Activated naive CD8-positive, alpha-beta T cell treated with anti-CD3 and anti-CD28 coated beads for 36 hours (primary cell): Measurements from ENCODE around the gene TPX2. TPM values are rescaled to one million over a fixed set of nuclear protein-coding genes. Genes with fewer than 3 reads are reported as not detected.
"Not testable (repeated sequence)": the region's sequence is repeated elsewhere in the genome, so short reads cannot be mapped to it uniquely, and the experiment has no call there.

Experiments
- DNase-seq: peaks from one replicate; pipeline ENCODE4 v3.0.0; 2021
- H3K27ac Mint-ChIP-seq: one replicate; pipeline ENCODE4 v1.8.0; 2022; ENCODE audit warnings: mild to moderate bottlenecking, moderate library complexity, mixed read lengths
- H3K27me3 Mint-ChIP-seq: one replicate; pipeline ENCODE4 v1.8.0; 2022; ENCODE audit warnings: mild to moderate bottlenecking, mixed read lengths
- H3K36me3 Mint-ChIP-seq: one replicate; pipeline ENCODE4 v1.8.0; 2021; ENCODE audit warnings: mild to moderate bottlenecking, mixed read lengths
- H3K4me1 Mint-ChIP-seq: one replicate; pipeline ENCODE4 v1.8.0; 2021; ENCODE audit warnings: mixed read lengths
- H3K4me3 Mint-ChIP-seq: one replicate; pipeline ENCODE4 v1.8.0; 2022; ENCODE audit warnings: mild to moderate bottlenecking, moderate library complexity, mixed read lengths
- H3K9me3 Mint-ChIP-seq: one replicate; pipeline ENCODE4 v1.8.0; 2022; ENCODE audit warnings: mixed read lengths
- total RNA-seq, 2 experiments: library from RNA; stranded (reverse); gene quantifications; one replicate each; pipeline ENCODE4 v1.2.3, GENCODE V29; 2021

TPX2 gene
- total RNA-seq, 2 experiments from 2014 or later, result 111 TPM

DNA sequence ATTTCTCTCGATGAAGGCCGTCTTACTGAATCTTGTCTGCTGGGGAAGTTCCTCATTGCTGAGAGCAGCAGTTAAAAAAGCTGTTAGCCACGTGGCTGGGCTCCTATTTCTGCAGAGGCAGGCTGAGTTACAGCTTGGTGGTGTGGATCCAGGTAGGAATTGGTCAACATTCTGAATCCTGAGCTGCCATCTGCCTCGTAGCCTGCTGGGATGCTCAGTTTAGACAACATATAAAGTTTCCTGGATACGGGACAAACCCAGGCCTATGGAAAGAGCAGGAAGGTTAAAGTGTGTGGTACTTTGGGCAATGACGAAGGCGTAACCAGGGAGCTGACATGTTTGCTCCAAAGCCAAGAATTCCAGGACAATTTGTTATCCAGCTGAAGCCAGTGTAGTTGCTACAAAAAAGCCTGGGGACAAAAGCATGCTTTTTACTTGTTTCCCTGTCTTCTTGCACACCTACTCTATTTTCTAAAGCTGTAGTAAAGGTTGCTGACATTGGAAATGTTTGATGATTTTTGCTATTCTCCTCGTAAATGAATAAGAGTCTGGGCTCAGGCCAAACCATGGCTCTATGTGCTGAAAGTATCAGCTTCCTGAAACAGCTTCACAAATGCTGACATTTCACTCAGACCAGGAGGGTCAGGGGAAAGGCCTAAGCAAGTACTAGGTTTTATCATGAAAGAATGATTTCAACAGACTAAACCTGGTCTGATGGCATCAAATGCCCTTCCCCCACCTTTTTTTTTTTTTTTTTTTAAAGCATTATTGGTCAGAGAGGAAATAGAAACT is 67.7 kb downstream of the TPX2 start:
- Mint-ChIP-seq H3K27me3 (no peaks in the 10 kb centered on the region), H3K27ac (no peak overlapping the region), H3K9me3 (no peaks in the 10 kb centered on the region), H3K36me3 (peaks cover 19% of the 10 kb centered on the region), H3K4me1 (peaks cover 3% of the 10 kb centered on the region), H3K4me3 (no peak overlapping the region)
- DNase-seq, result no peak

DNA sequence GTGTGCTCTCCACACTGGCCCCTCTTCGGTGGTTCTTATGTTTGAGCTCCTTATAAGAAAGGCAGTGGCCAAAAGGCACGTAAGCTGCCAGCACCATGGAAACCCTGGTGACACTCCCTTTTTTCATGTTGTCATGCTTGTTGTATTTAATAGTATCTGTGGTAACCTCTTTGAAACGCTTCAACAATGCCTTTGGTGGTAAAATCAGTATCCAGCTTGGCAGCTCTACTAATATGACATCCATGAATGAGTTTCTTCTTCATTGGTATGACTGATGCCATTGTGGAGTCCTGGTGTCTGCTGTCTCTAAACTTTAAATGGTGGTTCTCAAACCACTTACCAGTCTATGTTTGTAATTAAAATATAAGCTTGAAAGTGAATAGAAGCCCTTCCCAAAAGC is 69.4 kb downstream of the TPX2 start:
- no peaks in the 10 kb centered on the region for H3K9me3 Mint-ChIP-seq
- peaks cover 1% of the 10 kb centered on the region for H3K4me1 Mint-ChIP-seq
- H3K4me3 Mint-ChIP-seq, result no peak overlapping the region
- peaks cover 8% of the 10 kb centered on the region for H3K36me3 Mint-ChIP-seq
- no peak overlapping the region for H3K27ac Mint-ChIP-seq
- H3K27me3 Mint-ChIP-seq, result no peaks in the 10 kb centered on the region
- DNase-seq, result no peak

DNA sequence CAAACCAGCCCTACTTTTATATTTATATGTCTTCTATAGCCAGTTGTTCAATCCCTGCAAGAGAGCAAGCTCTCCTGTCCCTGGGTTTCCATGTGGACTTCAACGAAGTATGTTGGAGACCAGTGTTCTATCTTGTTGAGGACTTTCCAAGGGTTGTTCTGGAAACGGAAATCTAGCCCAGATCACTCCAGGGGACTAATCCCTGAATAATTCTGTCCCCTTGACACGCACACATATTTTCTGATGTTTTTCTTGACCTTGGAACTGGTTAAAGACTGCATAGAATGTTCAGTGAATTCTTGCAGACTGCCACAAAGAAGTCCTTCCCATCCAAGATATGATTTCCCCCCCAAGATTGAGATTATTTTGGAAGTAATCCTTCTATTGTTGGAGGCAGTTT is 70.6 kb downstream of the TPX2 start:
- no peak for DNase-seq
- H3K4me1 Mint-ChIP-seq, result no peaks in the 10 kb centered on the region
- H3K27ac Mint-ChIP-seq, result no peak overlapping the region
- H3K36me3 Mint-ChIP-seq, result peaks cover 6% of the 10 kb centered on the region
- no peaks in the 10 kb centered on the region for H3K27me3 Mint-ChIP-seq
- no peak overlapping the region for H3K4me3 Mint-ChIP-seq
- no peaks in the 10 kb centered on the region for H3K9me3 Mint-ChIP-seq

DNA sequence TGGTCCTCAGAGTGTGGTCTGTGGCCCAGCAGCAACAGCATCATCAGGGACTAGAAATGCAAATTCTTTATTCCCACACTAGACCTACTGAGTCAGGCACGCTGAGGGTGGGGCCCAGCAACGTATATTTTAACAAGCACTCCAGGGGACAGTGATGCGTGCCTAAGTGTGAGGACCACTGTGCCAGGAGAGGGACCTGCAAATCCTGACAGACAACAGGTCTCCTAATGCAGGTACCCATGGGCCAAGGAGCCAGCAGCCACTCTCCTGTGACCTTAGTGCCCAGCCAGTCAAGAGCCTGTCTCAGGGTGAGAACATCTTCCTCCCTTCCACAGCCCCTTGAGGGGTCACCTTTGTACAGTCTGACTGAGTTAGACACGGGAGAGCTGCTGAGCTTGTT is 72.1 kb downstream of the TPX2 start:
- Mint-ChIP-seq H3K4me3 (no peak overlapping the region), H3K27ac (no peak overlapping the region), H3K27me3 (no peaks in the 10 kb centered on the region), H3K9me3 (no peaks in the 10 kb centered on the region), H3K4me1 (no peaks in the 10 kb centered on the region), H3K36me3 (peaks cover 4% of the 10 kb centered on the region)
- DNase-seq, result no peak

DNA sequence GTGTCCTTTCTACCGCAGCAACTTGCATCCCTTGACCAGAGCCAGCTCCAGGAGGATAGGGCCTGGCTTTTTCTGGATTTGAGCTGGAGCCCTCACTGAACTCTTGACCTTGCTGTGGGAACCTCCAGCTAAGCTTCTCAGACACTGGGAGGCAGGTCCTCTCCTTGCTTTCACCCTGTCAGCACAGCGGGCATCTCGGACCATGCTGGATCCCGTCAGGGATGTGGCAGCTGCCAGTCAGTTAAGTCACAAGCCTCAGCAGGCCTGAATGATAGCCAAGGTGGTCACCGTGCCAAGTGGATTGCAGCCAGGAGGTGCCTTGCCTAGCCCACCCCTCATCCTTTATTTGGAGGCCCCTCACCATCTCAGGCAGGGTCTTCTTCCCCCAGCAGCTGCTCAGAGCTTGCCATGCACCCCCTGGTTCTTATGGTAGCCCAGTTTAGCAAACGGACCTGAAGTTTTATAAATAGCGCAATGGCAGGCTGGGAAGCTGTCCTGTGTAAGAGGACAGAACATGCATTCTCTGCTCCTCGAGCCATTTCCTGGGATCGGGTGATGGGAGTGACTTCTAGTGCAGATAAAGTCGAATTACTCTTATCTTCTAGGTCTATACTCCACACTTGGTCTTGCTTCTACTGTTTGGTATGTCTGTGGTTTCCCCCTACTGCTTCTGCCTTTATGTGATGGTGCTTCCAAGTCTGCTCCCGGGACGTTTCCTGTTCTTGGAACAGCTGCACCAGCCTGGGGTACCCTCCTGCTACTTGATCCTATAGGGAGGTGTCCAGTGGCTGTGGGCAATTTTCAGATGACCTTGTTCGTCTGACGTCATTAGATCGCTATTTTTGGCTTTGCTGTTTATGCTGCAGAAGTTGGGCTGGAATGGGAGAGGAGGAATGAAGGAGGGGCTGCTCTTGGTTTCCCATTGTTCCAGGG is 73.0 kb downstream of the TPX2 start:
- Mint-ChIP-seq H3K4me3 (no peak overlapping the region), H3K4me1 (no peaks in the 10 kb centered on the region), H3K27ac (no peak overlapping the region), H3K36me3 (no peaks in the 10 kb centered on the region), H3K27me3 (no peaks in the 10 kb centered on the region), H3K9me3 (no peaks in the 10 kb centered on the region)
- DNase-seq, result no peak

DNA sequence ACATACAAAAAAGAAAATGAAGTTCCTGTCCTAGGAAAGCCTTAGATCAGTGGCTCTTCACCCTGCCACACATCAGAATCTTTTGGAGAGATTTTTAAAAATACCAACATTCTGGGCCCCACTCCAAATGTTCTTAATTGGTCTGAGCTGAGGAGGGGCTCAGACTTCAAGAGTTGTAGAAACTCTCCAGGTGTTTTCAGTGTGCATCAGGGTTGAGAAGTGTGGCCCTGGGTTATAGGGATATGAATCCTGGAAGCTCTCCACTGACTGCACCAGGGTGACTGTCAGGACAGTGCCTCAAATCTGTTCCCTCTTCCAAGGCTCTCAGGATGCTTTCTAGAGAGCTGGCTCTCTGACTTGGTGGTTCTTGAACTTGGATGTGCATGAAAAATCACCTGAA is 74.5 kb downstream of the TPX2 start:
- no peak for DNase-seq
- Mint-ChIP-seq H3K4me3 (no peak overlapping the region), H3K27me3 (no peaks in the 10 kb centered on the region), H3K36me3 (no peaks in the 10 kb centered on the region), H3K4me1 (no peaks in the 10 kb centered on the region), H3K27ac (no peak overlapping the region), H3K9me3 (no peaks in the 10 kb centered on the region)

DNA sequence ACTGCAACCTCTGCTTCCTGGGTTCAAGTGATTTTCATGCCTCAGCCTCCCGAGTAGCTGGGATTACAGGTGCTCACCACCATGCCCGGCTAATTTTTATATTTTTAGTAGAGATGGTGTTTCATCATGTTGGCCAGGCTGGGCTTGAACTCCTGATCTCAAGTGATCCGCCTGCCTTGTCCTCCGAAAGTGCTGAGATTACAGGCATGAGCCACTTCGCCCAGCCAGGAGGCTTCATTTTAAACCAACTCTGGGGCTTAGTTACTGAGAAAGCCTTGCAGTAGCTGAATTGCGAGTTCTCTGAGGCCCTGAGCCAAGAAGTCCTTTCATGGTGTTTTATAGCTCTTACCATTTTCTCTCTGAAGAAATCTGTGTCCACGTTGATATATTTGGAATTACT is 75.1 kb downstream of the TPX2 start:
- H3K4me1 Mint-ChIP-seq, H3K4me3 Mint-ChIP-seq, H3K9me3 Mint-ChIP-seq, H3K27me3 Mint-ChIP-seq, H3K27ac Mint-ChIP-seq, H3K36me3 Mint-ChIP-seq, DNase-seq: not testable (repeated sequence)

DNA sequence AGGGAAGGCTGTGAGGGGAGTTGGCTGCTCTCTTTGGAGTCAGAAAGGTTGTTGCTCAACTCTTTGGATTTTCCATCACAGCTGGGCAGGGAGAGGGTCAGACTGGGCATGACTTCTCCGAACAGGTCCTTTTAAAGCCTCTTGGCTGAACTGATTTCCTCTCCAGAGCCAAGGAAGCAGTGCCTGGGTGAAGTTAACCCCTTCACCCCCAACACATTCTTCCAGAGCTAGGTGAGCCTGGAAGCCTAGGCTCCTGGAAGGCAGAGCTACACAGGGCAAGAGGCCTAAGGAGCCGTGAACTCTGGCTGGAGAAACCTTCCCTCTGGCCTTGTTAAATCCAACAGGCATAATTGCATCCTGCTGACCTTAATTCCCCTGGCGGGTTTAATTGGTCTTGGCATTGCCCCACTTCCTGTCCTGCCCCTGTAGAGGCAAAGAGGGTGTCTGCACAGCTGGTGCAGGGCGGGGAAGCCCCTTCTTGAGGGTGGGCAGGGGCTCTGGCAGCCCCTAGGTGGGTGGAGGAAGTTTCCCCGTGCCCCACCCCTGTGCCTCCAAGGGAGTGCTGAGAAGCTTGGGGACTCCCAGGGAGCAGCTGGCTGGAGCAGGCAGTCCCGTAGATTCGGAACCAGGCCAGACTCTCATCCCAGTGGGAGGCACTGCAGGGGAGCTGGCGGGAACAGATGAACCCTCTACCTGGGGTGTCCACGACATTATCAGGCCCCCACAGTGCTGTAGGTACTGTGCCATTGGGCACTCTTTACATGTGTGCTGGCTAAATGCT is 76.5 kb downstream of the TPX2 start:
- no peaks in the 10 kb centered on the region for H3K9me3 Mint-ChIP-seq
- no peaks in the 10 kb centered on the region for H3K4me1 Mint-ChIP-seq
- H3K36me3 Mint-ChIP-seq, result no peaks in the 10 kb centered on the region
- H3K4me3 Mint-ChIP-seq, result no peak overlapping the region
- H3K27me3 Mint-ChIP-seq, result no peaks in the 10 kb centered on the region
- no peak for DNase-seq
- H3K27ac Mint-ChIP-seq, result no peak overlapping the region

DNA sequence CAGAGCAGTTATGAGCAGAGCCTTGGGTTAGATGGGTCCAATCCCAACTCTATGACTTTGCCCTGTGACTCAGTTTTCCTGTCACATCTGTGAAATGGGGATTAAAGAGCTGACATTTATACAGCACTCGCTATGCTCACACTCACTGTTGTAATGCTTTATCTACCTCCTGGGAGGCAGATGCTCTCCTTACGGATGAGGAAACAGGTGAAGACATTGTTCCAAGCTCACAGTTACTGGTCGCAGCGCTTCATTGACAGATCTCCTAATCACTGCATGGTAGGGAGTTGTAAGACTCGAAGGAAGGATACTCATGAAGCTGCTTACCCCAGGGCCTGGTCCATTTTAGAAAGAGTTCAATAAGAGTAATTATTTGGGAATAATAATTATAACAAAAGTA is 77.1 kb downstream of the TPX2 start:
- Mint-ChIP-seq H3K4me1 (no peaks in the 10 kb centered on the region), H3K36me3 (no peaks in the 10 kb centered on the region), H3K9me3 (no peaks in the 10 kb centered on the region), H3K27ac (no peak overlapping the region), H3K4me3 (no peak overlapping the region), H3K27me3 (no peaks in the 10 kb centered on the region)
- DNase-seq, result no peak

DNA sequence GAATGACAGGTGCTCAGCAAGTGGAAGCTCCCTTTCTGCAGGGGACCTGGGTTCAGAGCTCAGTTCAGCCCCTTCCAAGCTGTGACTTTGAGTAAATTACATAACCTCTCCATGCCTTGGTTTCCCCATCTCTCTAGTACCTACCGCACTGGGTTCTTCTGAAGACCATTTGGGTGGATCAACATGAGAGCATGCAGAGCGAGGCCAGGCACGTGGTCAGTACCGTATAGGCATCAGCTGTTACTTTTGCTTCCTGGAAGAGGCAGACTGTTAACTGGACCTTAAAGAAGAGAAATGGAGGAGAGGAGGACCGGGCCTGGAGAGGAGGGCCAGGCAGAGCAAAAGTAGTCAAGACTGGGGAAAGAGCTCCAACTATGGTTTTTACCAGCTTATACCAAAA is 78.4 kb downstream of the TPX2 start:
- Mint-ChIP-seq H3K9me3 (no peaks in the 10 kb centered on the region), H3K27ac (no peak overlapping the region), H3K27me3 (no peaks in the 10 kb centered on the region), H3K4me3 (no peak overlapping the region), H3K4me1 (peaks cover 2% of the 10 kb centered on the region), H3K36me3 (no peaks in the 10 kb centered on the region)
- DNase-seq, result no peak

DNA sequence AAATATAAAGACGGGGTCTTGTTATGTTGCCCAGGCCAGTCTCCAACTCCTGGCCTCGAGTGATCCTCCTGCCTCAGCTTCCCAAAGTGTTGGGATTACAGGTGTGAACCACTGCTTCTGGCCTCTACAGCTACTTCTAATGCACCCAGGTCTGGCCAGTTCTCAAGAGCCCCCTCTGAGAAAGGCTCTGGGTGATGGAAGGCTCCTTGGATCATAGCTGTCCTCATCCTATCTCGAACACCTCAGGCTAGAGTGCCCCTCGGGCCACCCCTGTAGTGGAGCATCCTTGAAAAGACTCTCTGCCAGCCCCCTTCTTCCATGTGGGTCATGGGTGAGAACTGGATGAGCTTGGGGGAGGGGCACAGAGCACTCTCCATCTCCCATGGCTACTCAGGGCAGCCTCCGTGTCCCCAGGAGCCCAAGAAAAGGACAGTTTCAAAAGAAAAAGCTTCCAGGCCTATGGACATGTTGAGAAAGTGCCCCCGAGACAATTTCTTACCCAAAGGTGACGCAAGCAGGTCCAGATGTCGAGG is 79.4 kb downstream of the TPX2 start:
- Mint-ChIP-seq H3K36me3 (no peaks in the 10 kb centered on the region), H3K27ac (no peak overlapping the region), H3K27me3 (no peaks in the 10 kb centered on the region), H3K9me3 (no peaks in the 10 kb centered on the region), H3K4me3 (no peak overlapping the region), H3K4me1 (peaks cover 3% of the 10 kb centered on the region)
- DNase-seq, result no peak

DNA sequence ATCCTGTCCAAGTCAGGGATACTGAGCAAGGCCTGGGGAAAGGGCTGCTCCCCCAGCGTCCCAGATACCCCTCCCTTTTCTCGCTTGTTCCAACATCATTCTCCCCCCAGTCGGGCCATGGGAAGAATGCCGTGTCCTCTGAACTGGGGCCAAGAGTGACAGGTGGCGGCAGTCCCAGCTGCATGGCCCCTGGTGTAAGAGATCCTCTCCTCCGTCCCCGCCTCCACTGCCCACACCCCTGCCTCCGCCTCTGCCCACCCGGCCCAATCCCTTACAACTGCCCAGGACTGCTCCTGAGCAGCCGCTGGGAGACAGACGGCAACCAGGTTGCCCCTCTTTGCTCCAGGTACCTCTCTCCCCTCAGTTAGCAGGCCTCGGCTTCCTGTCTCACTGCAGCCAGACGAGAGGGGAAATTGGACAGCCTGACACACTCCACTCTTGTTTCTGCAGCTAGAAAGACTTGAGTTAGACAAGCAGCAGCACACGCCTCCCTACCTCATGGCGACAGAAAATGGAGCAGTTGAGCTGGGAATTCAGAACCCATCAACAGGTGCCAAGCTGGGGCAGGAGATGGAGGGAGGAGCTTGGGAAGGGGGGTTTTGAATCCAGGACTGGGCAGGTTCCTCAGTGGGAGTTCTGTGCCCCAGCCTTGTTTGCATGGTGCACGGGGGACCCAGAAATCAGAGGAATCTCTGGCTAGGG is 80.1 kb downstream of the TPX2 start, which contains the start of gene MYLK2:
MYLK2 (plus strand) TSS at position 274 of the 702 bp plus-strand sequence; CDS start at position 499, 225 bp downstream.
- H3K27me3 Mint-ChIP-seq, result no peaks in the 10 kb centered on the region
- H3K4me1 Mint-ChIP-seq, result peaks cover 3% of the 10 kb centered on the region
- no peak within 1 kb of the TSS for H3K27ac Mint-ChIP-seq
- no peaks in the 10 kb centered on the region for H3K36me3 Mint-ChIP-seq
- no peak for DNase-seq
- no peaks in the 10 kb centered on the region for H3K9me3 Mint-ChIP-seq
- H3K4me3 Mint-ChIP-seq, result no peak within 1 kb of the TSS

DNA sequence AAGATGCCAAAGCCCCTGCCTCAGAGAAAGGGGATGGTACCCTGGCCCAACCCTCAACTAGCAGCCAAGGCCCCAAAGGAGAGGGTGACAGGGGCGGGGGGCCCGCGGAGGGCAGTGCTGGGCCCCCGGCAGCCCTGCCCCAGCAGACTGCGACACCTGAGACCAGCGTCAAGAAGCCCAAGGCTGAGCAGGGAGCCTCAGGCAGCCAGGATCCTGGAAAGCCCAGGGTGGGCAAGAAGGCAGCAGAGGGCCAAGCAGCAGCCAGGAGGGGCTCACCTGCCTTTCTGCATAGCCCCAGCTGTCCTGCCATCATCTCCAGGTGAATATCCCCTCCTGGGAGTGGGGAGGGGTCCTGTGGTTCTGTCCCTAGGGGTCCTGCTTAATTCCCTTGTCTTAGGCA is 81.1 kb downstream of the TPX2 start:
- Mint-ChIP-seq H3K4me1 (peaks cover 3% of the 10 kb centered on the region), H3K9me3 (no peaks in the 10 kb centered on the region), H3K4me3 (no peak overlapping the region), H3K36me3 (no peaks in the 10 kb centered on the region), H3K27ac (no peak overlapping the region), H3K27me3 (no peaks in the 10 kb centered on the region)
- no peak for DNase-seq

DNA sequence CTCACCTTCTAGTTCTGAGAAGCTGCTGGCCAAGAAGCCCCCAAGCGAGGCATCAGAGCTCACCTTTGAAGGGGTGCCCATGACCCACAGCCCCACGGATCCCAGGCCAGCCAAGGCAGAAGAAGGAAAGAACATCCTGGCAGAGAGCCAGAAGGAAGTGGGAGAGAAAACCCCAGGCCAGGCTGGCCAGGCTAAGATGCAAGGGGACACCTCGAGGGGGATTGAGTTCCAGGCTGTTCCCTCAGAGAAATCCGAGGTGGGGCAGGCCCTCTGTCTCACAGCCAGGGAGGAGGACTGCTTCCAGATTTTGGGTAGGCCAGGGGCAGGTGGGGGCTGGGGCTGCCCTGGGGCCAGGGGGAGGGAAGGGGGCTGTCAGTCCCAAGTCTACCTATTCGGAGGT is 82.3 kb downstream of the TPX2 start:
- no peak for DNase-seq
- Mint-ChIP-seq H3K27me3 (no peaks in the 10 kb centered on the region), H3K9me3 (no peaks in the 10 kb centered on the region), H3K27ac (no peak overlapping the region), H3K36me3 (no peaks in the 10 kb centered on the region), H3K4me1 (peaks cover 3% of the 10 kb centered on the region), H3K4me3 (no peak overlapping the region)
